ENCODE measurements around the gene EEF1AKMT3. TPM values are rescaled to one million over a fixed set of nuclear protein-coding genes. Genes with fewer than 3 reads are reported as not detected.

Gene EEF1AKMT3
- total RNA-seq, 2 experiments from 2014 or later: 4.0 to 4.3 TPM

GRCh38 chr12:57822392-57823130 lies 50.1 kb downstream of the EEF1AKMT3 start:
- no peaks in the 10 kb centered on the region for H3K4me1 Mint-ChIP-seq (ENCODE audit: low read depth)
- DNase-seq (no peak), ATAC-seq (no peak)
- TF ChIP-seq CTCF (IDR thresholded peaks at IDR 0.05): no peak
- ChIA-PET POLR2A (interaction anchor here (0.9 kb wide), 1 partner anchor 35 kb away, joined by 4 read pairs; no protein-coding TSS in a partner anchor), CTCF (interaction anchor here (0.8 to 2.4 kb wide), 5 partner anchors 10 to 83 kb away, joined by 3 to 6 read pairs (median 5); no protein-coding TSS in a partner anchor)
- intact Hi-C loops (cut with micrococcal nuclease): no loop called here
- H3K27me3 Mint-ChIP-seq: no peaks in the 10 kb centered on the region
- no peak overlapping the region for H3K4me3 Mint-ChIP-seq
- peak overlapping the region; percentile 73 for H3K27ac Mint-ChIP-seq
- peaks cover 16% of the 10 kb centered on the region for H3K36me3 Mint-ChIP-seq (ENCODE audit: low read depth)
- H3K9me3 Mint-ChIP-seq: no peaks in the 10 kb centered on the region

DNA sequence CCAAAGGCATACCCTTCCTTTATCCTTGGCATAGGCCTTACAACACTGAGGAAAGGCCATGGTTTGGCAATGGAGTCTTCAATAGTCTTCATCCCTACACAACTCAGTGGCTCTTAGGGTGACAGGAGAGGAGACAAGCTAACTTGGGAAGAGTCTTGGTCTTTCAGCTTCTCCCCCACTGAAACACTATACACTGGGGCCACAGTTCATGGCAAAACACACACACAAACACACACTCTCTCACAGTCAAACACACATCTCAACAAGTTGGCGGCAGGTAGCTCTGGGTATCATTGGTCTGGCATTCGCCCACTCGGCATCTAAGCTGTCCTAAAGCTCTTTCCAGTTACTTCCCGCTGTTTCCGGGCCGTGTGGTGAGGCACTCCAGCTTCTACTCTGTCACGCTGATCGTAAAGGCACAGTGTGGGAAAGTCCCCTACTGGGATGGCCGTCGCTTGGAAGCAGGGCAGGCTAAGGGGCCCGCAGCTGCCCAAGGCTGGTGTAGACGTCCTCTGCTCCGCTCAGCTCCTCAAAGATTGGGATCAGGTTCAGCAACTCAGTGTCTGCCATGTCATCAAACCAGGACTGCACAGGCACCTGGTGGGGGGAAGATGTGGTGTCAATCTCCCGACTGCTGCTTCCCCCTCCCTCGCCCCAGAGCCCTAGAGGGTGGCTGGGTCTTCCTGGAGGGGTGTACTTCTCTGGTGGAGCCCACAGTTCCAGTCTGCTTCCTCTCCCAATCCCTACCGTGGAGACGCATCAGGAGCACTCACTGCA lies 50.9 kb downstream of the EEF1AKMT3 start:
- H3K27ac Mint-ChIP-seq: peak overlapping the region; percentile 73
- ChIA-PET POLR2A (interaction anchor here (0.9 kb wide), 1 partner anchor 36 kb away, joined by 4 read pairs; no protein-coding TSS in a partner anchor), CTCF (interaction anchor here (0.8 to 2.4 kb wide), 5 partner anchors 9 to 83 kb away, joined by 3 to 5 read pairs (median 5); no protein-coding TSS in a partner anchor)
- no peak for DNase-seq
- no peaks in the 10 kb centered on the region for H3K9me3 Mint-ChIP-seq
- no peaks in the 10 kb centered on the region for H3K4me1 Mint-ChIP-seq (ENCODE audit: low read depth)
- intact Hi-C loops (cut with micrococcal nuclease): no loop called here
- no peak for TF ChIP-seq CTCF (IDR thresholded peaks at IDR 0.05)
- no peaks in the 10 kb centered on the region for H3K27me3 Mint-ChIP-seq
- H3K4me3 Mint-ChIP-seq: no peak overlapping the region
- no peak for ATAC-seq
- peaks cover 16% of the 10 kb centered on the region for H3K36me3 Mint-ChIP-seq (ENCODE audit: low read depth)

GRCh38 chr12:57823908-57824640 lies 51.7 kb downstream of the EEF1AKMT3 start:
- no peak for ATAC-seq
- peaks cover 3% of the 10 kb centered on the region for H3K4me1 Mint-ChIP-seq (ENCODE audit: low read depth)

DNA sequence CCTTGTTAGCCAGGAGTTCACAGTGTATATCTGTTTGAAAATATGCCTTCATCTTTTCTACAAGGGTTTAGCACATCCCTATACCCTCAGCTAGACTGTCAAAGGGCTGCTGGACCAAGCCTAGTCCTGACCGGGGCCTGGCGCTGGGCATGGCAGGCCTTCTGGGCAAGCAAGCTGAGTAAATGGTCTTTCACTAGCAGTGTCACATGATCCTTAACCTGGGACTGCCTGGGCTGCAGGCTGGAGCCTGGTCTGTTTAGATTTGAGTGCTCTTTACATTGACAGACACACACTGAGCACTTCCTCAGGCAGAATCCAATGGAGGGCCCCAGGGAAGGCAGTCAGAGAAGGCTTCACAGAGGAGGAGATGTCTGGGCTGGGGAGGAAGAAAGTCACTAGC lies 53.0 kb downstream of the EEF1AKMT3 start:
- ATAC-seq: no peak
- CTCF ChIA-PET: interaction anchor here (1.0 to 2.0 kb wide), 6 partner anchors 8 to 80 kb away, joined by 3 to 6 read pairs (median 4); partner anchors contain the start of gene TSFM

More at GRCh38 chr12:57823908-57824640, 51.7 kb downstream of the EEF1AKMT3 start:
- ChIA-PET POLR2A (interaction anchor here (0.8 to 1.2 kb wide), 2 partner anchors 9 to 21 kb away, joined by 3 read pairs; no protein-coding TSS in a partner anchor), CTCF (interaction anchor here (0.8 to 2.4 kb wide), 7 partner anchors 21 to 82 kb away, joined by 3 to 6 read pairs (median 4); partner anchors contain the start of gene TSFM)
- H3K36me3 Mint-ChIP-seq (ENCODE audit: low read depth): peaks cover 16% of the 10 kb centered on the region
- intact Hi-C loops (cut with micrococcal nuclease): no loop called here
- H3K27me3 Mint-ChIP-seq: no peaks in the 10 kb centered on the region
- H3K27ac Mint-ChIP-seq: peak overlapping the region; percentile 35
- no peaks in the 10 kb centered on the region for H3K9me3 Mint-ChIP-seq
- TF ChIP-seq CTCF (IDR thresholded peaks at IDR 0.05): no peak
- no peak for DNase-seq
- no peak overlapping the region for H3K4me3 Mint-ChIP-seq

More for the DNA sequence above, 53.0 kb downstream of the EEF1AKMT3 start:
- intact Hi-C loops (cut with micrococcal nuclease): no loop called here
- Mint-ChIP-seq H3K27me3 (no peaks in the 10 kb centered on the region), H3K36me3 (ENCODE audit: low read depth) (peaks cover 17% of the 10 kb centered on the region), H3K9me3 (no peaks in the 10 kb centered on the region), H3K4me1 (ENCODE audit: low read depth) (peaks cover 6% of the 10 kb centered on the region), H3K4me3 (no peak overlapping the region), H3K27ac (peak overlapping the region; percentile 1)
- POLR2A ChIA-PET: no interaction called here
- DNase-seq: no peak
- TF ChIP-seq CTCF (IDR thresholded peaks at IDR 0.05): no peak

Measured in activated CD8-positive, alpha-beta T cell treated with anti-CD3 and anti-CD28 coated beads for 36 hours (primary cell).